ENCODE results near the gene GCAT. TPM values are rescaled to one million over a fixed set of nuclear protein-coding genes. Genes with fewer than 3 reads are reported as not detected.

GCAT gene
- polyA plus RNA-seq, 1 donor (not counting 4 experiments of a cell fraction or from before 2014, with no cell fraction given), result 8.4 TPM

DNA sequence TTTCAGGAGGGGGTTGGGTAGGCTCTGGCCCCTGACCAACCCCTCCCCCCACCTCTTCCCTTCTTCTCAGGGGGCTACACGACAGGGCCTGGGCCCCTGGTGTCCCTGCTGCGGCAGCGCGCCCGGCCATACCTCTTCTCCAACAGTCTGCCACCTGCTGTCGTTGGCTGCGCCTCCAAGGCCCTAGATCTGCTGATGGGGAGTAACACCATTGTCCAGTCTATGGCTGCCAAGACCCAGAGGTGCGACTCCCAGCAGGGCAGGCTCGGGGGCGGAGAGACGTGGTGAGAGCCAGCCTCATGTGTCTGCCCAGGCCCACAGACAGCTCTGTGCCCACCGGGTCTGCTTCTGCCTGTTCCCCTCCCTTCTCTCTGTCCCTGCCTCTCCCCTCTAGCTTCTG, 7.9 kb downstream of the GCAT start:
- Histone ChIP-seq H3K4me3 (ENCODE audit: control insufficient read depth in 2 of 3, extremely low read depth in 1 of 3, insufficient read depth in 2 of 3, low read depth in 1 of 3, low read length in 3 of 3) (no peak overlapping the region), H3K27me3 (ENCODE audit: control insufficient read depth, extremely low read depth, insufficient read depth, low read length) (peaks cover 13% of the 10 kb centered on the region), H2AFZ (ENCODE audit: control insufficient read depth, low read length) (no peak overlapping the region), H3K9me1 (ENCODE audit: control insufficient read depth, extremely low read depth, insufficient read depth, low read length) (no peaks in the 10 kb centered on the region), H3K4me1 (ENCODE audit: control insufficient read depth, extremely low read depth, insufficient read depth, low read length) (peaks cover 18% of the 10 kb centered on the region), H3K9me3 (ENCODE audit: control insufficient read depth, low read depth, low read length) (no peaks in the 10 kb centered on the region), H3K36me3 (ENCODE audit: control insufficient read depth in 2 of 2, extremely low read depth in 1 of 2, insufficient read depth in 2 of 2, low read length in 2 of 2) (peaks cover 1 to 7% of the 10 kb centered on the region in 2 experiments), H3K79me2 (ENCODE audit: control insufficient read depth, insufficient read depth, low read length) (no peaks in the 10 kb centered on the region), H3K9ac (ENCODE audit: control insufficient read depth, extremely low read depth, insufficient read depth, low read length) (no peak overlapping the region), H4K20me1 (ENCODE audit: control insufficient read depth, extremely low read depth, insufficient read depth, low read length) (no peaks in the 10 kb centered on the region), H3K4me2 (ENCODE audit: control insufficient read depth, extremely low read depth, insufficient read depth, low read depth, low read length) (no peak overlapping the region), H3K27ac (ENCODE audit: control insufficient read depth, insufficient read depth, low read length) (no peak overlapping the region)
- FAIRE-seq, result no peak
- dilution Hi-C loops (cut with MboI; ENCODE audit: extremely low pct_ligation_motif_present, low sequenced_read_pairs), result no loop called here
- DNase-seq (ENCODE audit: low read depth, low spot score), result no peak
- TF ChIP-seq, protein P1, sequence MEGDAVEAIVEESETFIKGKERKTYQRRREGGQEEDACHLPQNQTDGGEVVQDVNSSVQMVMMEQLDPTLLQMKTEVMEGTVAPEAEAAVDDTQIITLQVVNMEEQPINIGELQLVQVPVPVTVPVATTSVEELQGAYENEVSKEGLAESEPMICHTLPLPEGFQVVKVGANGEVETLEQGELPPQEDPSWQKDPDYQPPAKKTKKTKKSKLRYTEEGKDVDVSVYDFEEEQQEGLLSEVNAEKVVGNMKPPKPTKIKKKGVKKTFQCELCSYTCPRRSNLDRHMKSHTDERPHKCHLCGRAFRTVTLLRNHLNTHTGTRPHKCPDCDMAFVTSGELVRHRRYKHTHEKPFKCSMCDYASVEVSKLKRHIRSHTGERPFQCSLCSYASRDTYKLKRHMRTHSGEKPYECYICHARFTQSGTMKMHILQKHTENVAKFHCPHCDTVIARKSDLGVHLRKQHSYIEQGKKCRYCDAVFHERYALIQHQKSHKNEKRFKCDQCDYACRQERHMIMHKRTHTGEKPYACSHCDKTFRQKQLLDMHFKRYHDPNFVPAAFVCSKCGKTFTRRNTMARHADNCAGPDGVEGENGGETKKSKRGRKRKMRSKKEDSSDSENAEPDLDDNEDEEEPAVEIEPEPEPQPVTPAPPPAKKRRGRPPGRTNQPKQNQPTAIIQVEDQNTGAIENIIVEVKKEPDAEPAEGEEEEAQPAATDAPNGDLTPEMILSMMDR (optimal IDR thresholded peaks at IDR 0.05 in 1 of 3, IDR thresholded peaks at IDR 0.05 in 1 of 3, conservative IDR thresholded peaks at IDR 0.05 in 1 of 3; ENCODE audit: extremely low read depth in 1 of 3, insufficient read depth in 2 of 3, low read length in 3 of 3), result no peak
- no peak for TF ChIP-seq EZH2 (IDR thresholded peaks at IDR 0.05; ENCODE audit: low read length)

DNA sequence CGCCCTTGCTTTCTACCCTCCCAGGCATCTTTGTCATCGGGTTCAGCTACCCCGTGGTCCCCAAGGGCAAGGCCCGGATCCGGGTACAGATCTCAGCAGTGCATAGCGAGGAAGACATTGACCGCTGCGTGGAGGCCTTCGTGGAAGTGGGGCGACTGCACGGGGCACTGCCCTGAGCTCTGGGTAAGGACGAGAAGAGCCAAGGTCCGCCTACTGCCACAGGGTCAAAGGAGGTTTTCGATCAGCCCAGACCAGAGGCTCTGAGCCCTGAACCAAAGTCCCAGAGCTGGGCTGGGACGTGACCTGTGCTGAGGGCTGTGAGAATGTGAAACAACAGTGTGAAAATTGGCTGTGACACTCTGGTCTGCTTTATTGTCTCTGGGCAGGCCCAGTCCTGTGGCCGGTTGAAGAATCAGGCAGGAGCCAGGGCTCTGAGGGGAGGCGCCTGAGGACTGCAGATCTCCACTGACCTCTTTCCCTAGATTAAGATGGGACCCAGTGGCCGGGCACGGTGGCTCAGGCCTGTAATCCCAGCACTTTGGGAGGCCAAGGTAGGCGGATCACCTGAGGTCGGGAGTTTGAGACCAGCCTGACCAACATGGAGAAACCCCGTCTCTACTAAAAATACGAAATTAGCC, 8.9 kb downstream of the GCAT start:
- H3K79me2 ChIP-seq (ENCODE audit: control insufficient read depth, insufficient read depth, low read length), result no peaks in the 10 kb centered on the region
- H2AFZ ChIP-seq (ENCODE audit: control insufficient read depth, low read length), result no peak overlapping the region
- H3K4me3 ChIP-seq (ENCODE audit: control insufficient read depth in 2 of 3, extremely low read depth in 1 of 3, insufficient read depth in 2 of 3, low read depth in 1 of 3, low read length in 3 of 3), result no peak overlapping the region
- TF ChIP-seq, protein P1 (optimal IDR thresholded peaks at IDR 0.05 in 1 of 3, IDR thresholded peaks at IDR 0.05 in 1 of 3, conservative IDR thresholded peaks at IDR 0.05 in 1 of 3; ENCODE audit: extremely low read depth in 1 of 3, insufficient read depth in 2 of 3, low read length in 3 of 3), result no peak
- no peak for TF ChIP-seq EZH2 (IDR thresholded peaks at IDR 0.05; ENCODE audit: low read length)
- no peak overlapping the region for H3K4me2 ChIP-seq (ENCODE audit: control insufficient read depth, extremely low read depth, insufficient read depth, low read depth, low read length)
- dilution Hi-C loops (cut with MboI; ENCODE audit: extremely low pct_ligation_motif_present, low sequenced_read_pairs), result no loop called here
- H3K36me3 ChIP-seq (ENCODE audit: control insufficient read depth in 2 of 2, extremely low read depth in 1 of 2, insufficient read depth in 2 of 2, low read length in 2 of 2), result peaks cover 1 to 7% of the 10 kb centered on the region in 2 experiments
- DNase-seq (ENCODE audit: low read depth, low spot score), result no peak
- H3K4me1 ChIP-seq (ENCODE audit: control insufficient read depth, extremely low read depth, insufficient read depth, low read length), result peaks cover 18% of the 10 kb centered on the region
- no peak for FAIRE-seq
- H3K27me3 ChIP-seq (ENCODE audit: control insufficient read depth, extremely low read depth, insufficient read depth, low read length), result peaks cover 13% of the 10 kb centered on the region
- no peaks in the 10 kb centered on the region for H3K9me3 ChIP-seq (ENCODE audit: control insufficient read depth, low read depth, low read length)
- no peaks in the 10 kb centered on the region for H4K20me1 ChIP-seq (ENCODE audit: control insufficient read depth, extremely low read depth, insufficient read depth, low read length)
- H3K27ac ChIP-seq (ENCODE audit: control insufficient read depth, insufficient read depth, low read length), result no peak overlapping the region
- H3K9me1 ChIP-seq (ENCODE audit: control insufficient read depth, extremely low read depth, insufficient read depth, low read length), result no peaks in the 10 kb centered on the region
- no peak overlapping the region for H3K9ac ChIP-seq (ENCODE audit: control insufficient read depth, extremely low read depth, insufficient read depth, low read length)
